SIG-M5 treated with dmso at 0.1 percent for 504 hours (cell line): ENCODE measurements around the gene FAHD1.
"Not testable (repeated sequence)": the region's sequence is repeated elsewhere in the genome, so short reads cannot be mapped to it uniquely, and the experiment has no call there.

Experiments
- DNase-seq: peaks from one replicate; lab custom pipeline; 2025; ENCODE audit not compliant: unreplicated experiment; lab: John Stamatoyannopoulos, UW

Gene FAHD1

GRCh38 chr16:1788708-1789100, 38.3 kb upstream of the FAHD1 start:
- DNase-seq = no peak

- no peak for DNase-seq
These were observed 37.4 kb upstream of the FAHD1 start for GRCh38 chr16:1789643-1790045.

GRCh38 chr16:1790261-1790610, 36.8 kb upstream of the FAHD1 start:
- no peak for DNase-seq

GRCh38 chr16:1790611-1791255, 36.3 kb upstream of the FAHD1 start:
- no peak for DNase-seq

GRCh38 chr16:1791256-1791942, 35.6 kb upstream of the FAHD1 start:
- DNase-seq = no peak

- DNase-seq = no peak
These were observed 34.8 kb upstream of the FAHD1 start for GRCh38 chr16:1791943-1792812.

GRCh38 chr16:1792836-1793577, 34.0 kb upstream of the FAHD1 start:
- no peak for DNase-seq

GRCh38 chr16:1793578-1794220, 33.3 kb upstream of the FAHD1 start, which contains the start of gene IGFALS:
Gene IGFALS, minus strand, starts transcription at chr16:1793705. Its CDS starts 53 bp downstream, at chr16:1793652.
- no peak for DNase-seq

GRCh38 chr16:1794221-1794871, 32.7 kb upstream of the FAHD1 start:
- no peak for DNase-seq

GRCh38 chr16:1794908-1795666, 31.9 kb upstream of the FAHD1 start:
- no peak for DNase-seq

GRCh38 chr16:1799263-1799662, 27.7 kb upstream of the FAHD1 start:
- DNase-seq = not testable (repeated sequence)

GRCh38 chr16:1800701-1801100, 26.3 kb upstream of the FAHD1 start:
- DNase-seq = no peak

- DNase-seq = no peak
These were observed 19.4 kb upstream of the FAHD1 start for GRCh38 chr16:1807626-1808025.

- DNase-seq = no peak
These were observed 18.3 kb upstream of the FAHD1 start for GRCh38 chr16:1808691-1809090.

- no peak for DNase-seq
These were observed 17.7 kb upstream of the FAHD1 start for GRCh38 chr16:1809281-1809801.

- DNase-seq = no peak
These were observed 16.9 kb upstream of the FAHD1 start for GRCh38 chr16:1810106-1810505.

- no peak for DNase-seq
These were observed 16.5 kb upstream of the FAHD1 start for GRCh38 chr16:1810536-1810935.

- peak; percentile 27 for DNase-seq
These were observed 14.3 kb upstream of the FAHD1 start for GRCh38 chr16:1812732-1813163.

GRCh38 chr16:1815461-1815860, 11.5 kb upstream of the FAHD1 start:
- DNase-seq = no peak
